H1 (cell line): ENCODE measurements around the gene IL21R.

Source experiments
- CREB1 ChIP-seq: IDR thresholded peaks from 2 replicates; pipeline ENCODE4 v1.6.1; 2012; ENCODE audit warnings: inconsistent platforms
- HDAC6 ChIP-seq: IDR thresholded peaks from one replicate; pipeline ENCODE4 v1.7.1; 2012; ENCODE audit warnings: low read depth, mild to moderate bottlenecking, inconsistent platforms, low read length, moderate library complexity
- JUND ChIP-seq: IDR thresholded peaks from 2 replicates; pipeline ENCODE4 v1.6.1; 2011; ENCODE audit warnings: mild to moderate bottlenecking, improper control_type of control experiment, low read length
- NRF1 ChIP-seq: IDR thresholded peaks from 2 replicates; pipeline ENCODE4 v1.6.1; 2011; ENCODE audit warnings: mild to moderate bottlenecking, low read depth, low read length, improper control_type of control experiment
- POLR2AphosphoS5 ChIP-seq: IDR thresholded peaks from 2 replicates; pipeline ENCODE4 v1.6.1; 2011; ENCODE audit warnings: low read depth, low read length
- SIN3A ChIP-seq, 2 experiments: IDR thresholded peaks in 1 of 2; conservative IDR thresholded peaks in 1 of 2; 2 replicates each; pipeline ENCODE4 v1.6.1; 2011 to 2012; ENCODE audit warnings: low read length in 2 of 2, improper control_type of control experiment in 1 of 2, low read depth in 1 of 2, mild to moderate bottlenecking in 1 of 2
- SP1 ChIP-seq: IDR thresholded peaks from 2 replicates; pipeline ENCODE4 v1.6.1; 2011; ENCODE audit warnings: low read depth, low read length
- SUZ12 ChIP-seq: fragments of 200-600 bp; sonication (generic); IDR thresholded peaks from 2 replicates; pipeline ENCODE4 v1.6.1; 2012; ENCODE audit warnings: mild to moderate bottlenecking, inconsistent platforms, low read length, moderate library complexity, mixed read lengths
- TBP ChIP-seq: IDR thresholded peaks from 2 replicates; pipeline ENCODE4 v1.6.1; 2011; ENCODE audit warnings: low read depth, low read length, improper control_type of control experiment
- TEAD4 ChIP-seq: IDR thresholded peaks from 2 replicates; pipeline ENCODE4 v1.6.1; 2012; ENCODE audit warnings: low read depth, low read length, inconsistent platforms, mixed read lengths
- ZNF274 ChIP-seq: IDR thresholded peaks from 2 replicates; pipeline ENCODE4 v1.7.0; 2012; ENCODE audit warnings: low read length, borderline replicate concordance; ENCODE audit errors: extremely low read depth
- TF ChIP-seq, protein P1 (sequence below), 3 experiments: IDR thresholded peaks; 1 replicate in 2 of 3; 2 replicates in 1 of 3; pipeline versions ENCODE4 v1.5.1 to v1.6.1; 2011; ENCODE audit warnings: low read length in 3 of 3, mild to moderate bottlenecking in 3 of 3, inconsistent platforms in 2 of 3, low read depth in 1 of 3, moderate library complexity in 1 of 3; ENCODE audit not compliant: insufficient read depth in 1 of 3; ENCODE audit errors: control extremely low read depth in 1 of 3

DNA sequence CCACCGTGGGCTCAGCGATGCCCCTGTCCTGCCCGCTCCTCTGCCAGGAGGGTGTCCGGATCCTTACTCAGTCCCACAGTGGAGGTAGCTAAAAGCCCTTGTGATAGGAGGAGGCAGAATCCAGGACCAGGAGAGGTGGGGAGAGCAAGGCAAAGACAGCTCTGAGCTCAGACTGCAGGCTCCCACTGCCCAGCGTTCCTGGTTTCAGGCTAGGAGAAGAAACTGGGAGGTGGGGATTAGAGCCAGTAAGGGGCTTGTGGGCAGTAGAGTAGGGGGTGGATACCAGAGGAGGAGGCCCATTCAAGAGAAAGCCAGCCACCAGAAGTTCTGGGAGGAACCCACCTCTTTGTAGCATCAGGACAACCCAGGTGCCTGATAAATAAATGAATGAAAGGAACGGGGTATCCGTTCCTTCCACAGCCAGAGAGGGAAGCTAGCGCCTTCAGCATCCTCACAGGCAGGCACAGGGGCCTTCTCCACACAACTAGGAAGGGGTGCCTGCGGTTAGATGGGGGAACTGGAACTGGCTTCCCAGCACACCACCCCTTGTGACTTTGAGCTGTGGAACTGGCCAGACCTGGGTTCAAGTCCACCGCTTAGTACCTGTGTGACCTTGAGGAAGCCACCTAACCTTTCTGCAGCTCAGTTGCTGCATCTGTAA lies 2.3 kb downstream of the IL21R start:
- TF ChIP-seq, protein P1, sequence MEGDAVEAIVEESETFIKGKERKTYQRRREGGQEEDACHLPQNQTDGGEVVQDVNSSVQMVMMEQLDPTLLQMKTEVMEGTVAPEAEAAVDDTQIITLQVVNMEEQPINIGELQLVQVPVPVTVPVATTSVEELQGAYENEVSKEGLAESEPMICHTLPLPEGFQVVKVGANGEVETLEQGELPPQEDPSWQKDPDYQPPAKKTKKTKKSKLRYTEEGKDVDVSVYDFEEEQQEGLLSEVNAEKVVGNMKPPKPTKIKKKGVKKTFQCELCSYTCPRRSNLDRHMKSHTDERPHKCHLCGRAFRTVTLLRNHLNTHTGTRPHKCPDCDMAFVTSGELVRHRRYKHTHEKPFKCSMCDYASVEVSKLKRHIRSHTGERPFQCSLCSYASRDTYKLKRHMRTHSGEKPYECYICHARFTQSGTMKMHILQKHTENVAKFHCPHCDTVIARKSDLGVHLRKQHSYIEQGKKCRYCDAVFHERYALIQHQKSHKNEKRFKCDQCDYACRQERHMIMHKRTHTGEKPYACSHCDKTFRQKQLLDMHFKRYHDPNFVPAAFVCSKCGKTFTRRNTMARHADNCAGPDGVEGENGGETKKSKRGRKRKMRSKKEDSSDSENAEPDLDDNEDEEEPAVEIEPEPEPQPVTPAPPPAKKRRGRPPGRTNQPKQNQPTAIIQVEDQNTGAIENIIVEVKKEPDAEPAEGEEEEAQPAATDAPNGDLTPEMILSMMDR (IDR thresholded peaks at IDR 0.05; ENCODE audit: control extremely low read depth in 1 of 3, insufficient read depth in 1 of 3, low read depth in 1 of 3, low read length in 3 of 3), result no peak
- TF ChIP-seq SUZ12 (no peak), HDAC6 (no peak), TEAD4 (no peak), POLR2AphosphoS5 (no peak), JUND (no peak), NRF1 (no peak), SIN3A (conservative IDR thresholded peaks at IDR 0.05 in 1 of 2, IDR thresholded peaks at IDR 0.05 in 1 of 2; ENCODE audit: low read depth in 1 of 2, low read length in 2 of 2) (no peak), TBP (no peak), SP1 (no peak), CREB1 (no peak), ZNF274 (no peak)
